ENCODE data around the gene AP1G2.

Gene AP1G2

GRCh38 chr14:23609001-23609400 is 41.4 kb upstream of the AP1G2 start:
- H3K27ac ChIP-seq (ENCODE audit: low read depth, low read length), result no peak overlapping the region
- H3K36me3 ChIP-seq (ENCODE audit: insufficient read depth, low read length), result no peaks in the 10 kb centered on the region
- H2AFZ ChIP-seq (ENCODE audit: low read length, unreplicated experiment), result no peak overlapping the region
- H3K4me1 ChIP-seq (ENCODE audit: control insufficient read depth, insufficient read depth, low read length, unreplicated experiment), result no peaks in the 10 kb centered on the region
- H3K79me2 ChIP-seq (ENCODE audit: control insufficient read depth, insufficient read depth, low read length, unreplicated experiment), result no peaks in the 10 kb centered on the region
- no peak overlapping the region for H3K4me3 ChIP-seq (ENCODE audit: low read depth, low read length)
- peaks cover 73% of the 10 kb centered on the region for H3K27me3 ChIP-seq (ENCODE audit: insufficient read depth, low read length)

GRCh38 chr14:23608454-23608853 is 40.9 kb upstream of the AP1G2 start:
- Histone ChIP-seq H3K36me3 (ENCODE audit: insufficient read depth, low read length) (no peaks in the 10 kb centered on the region), H3K4me1 (ENCODE audit: control insufficient read depth, insufficient read depth, low read length, unreplicated experiment) (no peaks in the 10 kb centered on the region), H3K27ac (ENCODE audit: low read depth, low read length) (no peak overlapping the region), H3K27me3 (ENCODE audit: insufficient read depth, low read length) (peaks cover 68% of the 10 kb centered on the region), H3K4me3 (ENCODE audit: low read depth, low read length) (no peak overlapping the region), H3K79me2 (ENCODE audit: control insufficient read depth, insufficient read depth, low read length, unreplicated experiment) (no peaks in the 10 kb centered on the region), H2AFZ (ENCODE audit: low read length, unreplicated experiment) (no peak overlapping the region)

- no peak overlapping the region for H2AFZ ChIP-seq (ENCODE audit: low read length, unreplicated experiment)
- no peak overlapping the region for H3K27ac ChIP-seq (ENCODE audit: low read depth, low read length)
- H3K4me1 ChIP-seq (ENCODE audit: control insufficient read depth, insufficient read depth, low read length, unreplicated experiment), result no peaks in the 10 kb centered on the region
- no peaks in the 10 kb centered on the region for H3K36me3 ChIP-seq (ENCODE audit: insufficient read depth, low read length)
- no peak overlapping the region for H3K4me3 ChIP-seq (ENCODE audit: low read depth, low read length)
- peaks cover 53% of the 10 kb centered on the region for H3K27me3 ChIP-seq (ENCODE audit: insufficient read depth, low read length)
- H3K79me2 ChIP-seq (ENCODE audit: control insufficient read depth, insufficient read depth, low read length, unreplicated experiment), result no peaks in the 10 kb centered on the region
Measured at GRCh38 chr14:23605931-23606585, 38.5 kb upstream of the AP1G2 start.

GRCh38 chr14:23604675-23605170 is 37.1 kb upstream of the AP1G2 start:
- no peak overlapping the region for H3K4me3 ChIP-seq (ENCODE audit: low read depth, low read length)
- no peaks in the 10 kb centered on the region for H3K36me3 ChIP-seq (ENCODE audit: insufficient read depth, low read length)
- no peaks in the 10 kb centered on the region for H3K79me2 ChIP-seq (ENCODE audit: control insufficient read depth, insufficient read depth, low read length, unreplicated experiment)
- H3K4me1 ChIP-seq (ENCODE audit: control insufficient read depth, insufficient read depth, low read length, unreplicated experiment), result no peaks in the 10 kb centered on the region
- peaks cover 44% of the 10 kb centered on the region for H3K27me3 ChIP-seq (ENCODE audit: insufficient read depth, low read length)
- H3K27ac ChIP-seq (ENCODE audit: low read depth, low read length), result no peak overlapping the region
- no peak overlapping the region for H2AFZ ChIP-seq (ENCODE audit: low read length, unreplicated experiment)

GRCh38 chr14:23604148-23604547 is 36.6 kb upstream of the AP1G2 start:
- Histone ChIP-seq H3K79me2 (ENCODE audit: control insufficient read depth, insufficient read depth, low read length, unreplicated experiment) (no peaks in the 10 kb centered on the region), H3K4me1 (ENCODE audit: control insufficient read depth, insufficient read depth, low read length, unreplicated experiment) (no peaks in the 10 kb centered on the region), H3K27ac (ENCODE audit: low read depth, low read length) (no peak overlapping the region)

GRCh38 chr14:23603103-23603502 is 35.5 kb upstream of the AP1G2 start:
- Histone ChIP-seq H3K79me2 (ENCODE audit: control insufficient read depth, insufficient read depth, low read length, unreplicated experiment) (no peaks in the 10 kb centered on the region), H3K4me3 (ENCODE audit: low read depth, low read length) (no peak overlapping the region), H3K27ac (ENCODE audit: low read depth, low read length) (no peak overlapping the region), H3K36me3 (ENCODE audit: insufficient read depth, low read length) (no peaks in the 10 kb centered on the region), H3K27me3 (ENCODE audit: insufficient read depth, low read length) (peaks cover 31% of the 10 kb centered on the region), H2AFZ (ENCODE audit: low read length, unreplicated experiment) (no peak overlapping the region), H3K4me1 (ENCODE audit: control insufficient read depth, insufficient read depth, low read length, unreplicated experiment) (no peaks in the 10 kb centered on the region)

More at GRCh38 chr14:23604148-23604547, 36.6 kb upstream of the AP1G2 start:
- Histone ChIP-seq H3K27me3 (ENCODE audit: insufficient read depth, low read length) (peaks cover 41% of the 10 kb centered on the region), H3K4me3 (ENCODE audit: low read depth, low read length) (no peak overlapping the region), H3K36me3 (ENCODE audit: insufficient read depth, low read length) (no peaks in the 10 kb centered on the region), H2AFZ (ENCODE audit: low read length, unreplicated experiment) (no peak overlapping the region)

- H2AFZ ChIP-seq (ENCODE audit: low read length, unreplicated experiment), result no peak overlapping the region
- no peaks in the 10 kb centered on the region for H3K4me1 ChIP-seq (ENCODE audit: control insufficient read depth, insufficient read depth, low read length, unreplicated experiment)
Measured at GRCh38 chr14:23602181-23603095, 34.8 kb upstream of the AP1G2 start.

GRCh38 chr14:23601845-23602180 is 34.2 kb upstream of the AP1G2 start:
- Histone ChIP-seq H3K4me1 (ENCODE audit: control insufficient read depth, insufficient read depth, low read length, unreplicated experiment) (no peaks in the 10 kb centered on the region), H3K27me3 (ENCODE audit: insufficient read depth, low read length) (peaks cover 22% of the 10 kb centered on the region; the same call in 1 of the 2 replicates), H2AFZ (ENCODE audit: low read length, unreplicated experiment) (no peak overlapping the region), H3K27ac (ENCODE audit: low read depth, low read length) (no peak overlapping the region), H3K79me2 (ENCODE audit: control insufficient read depth, insufficient read depth, low read length, unreplicated experiment) (no peaks in the 10 kb centered on the region), H3K4me3 (ENCODE audit: low read depth, low read length) (no peak overlapping the region), H3K36me3 (ENCODE audit: insufficient read depth, low read length) (no peaks in the 10 kb centered on the region)

More at GRCh38 chr14:23602181-23603095, 34.8 kb upstream of the AP1G2 start:
- no peak overlapping the region for H3K4me3 ChIP-seq (ENCODE audit: low read depth, low read length)
- no peaks in the 10 kb centered on the region for H3K36me3 ChIP-seq (ENCODE audit: insufficient read depth, low read length)
- H3K27ac ChIP-seq (ENCODE audit: low read depth, low read length), result no peak overlapping the region
- peaks cover 28% of the 10 kb centered on the region for H3K27me3 ChIP-seq (ENCODE audit: insufficient read depth, low read length)
- H3K79me2 ChIP-seq (ENCODE audit: control insufficient read depth, insufficient read depth, low read length, unreplicated experiment), result no peaks in the 10 kb centered on the region

GRCh38 chr14:23601424-23601823 is 33.8 kb upstream of the AP1G2 start:
- Histone ChIP-seq H3K36me3 (ENCODE audit: insufficient read depth, low read length) (no peaks in the 10 kb centered on the region), H3K4me3 (ENCODE audit: low read depth, low read length) (no peak overlapping the region), H3K4me1 (ENCODE audit: control insufficient read depth, insufficient read depth, low read length, unreplicated experiment) (no peaks in the 10 kb centered on the region), H3K27me3 (ENCODE audit: insufficient read depth, low read length) (peaks cover 18% of the 10 kb centered on the region; the same call in 1 of the 2 replicates), H3K79me2 (ENCODE audit: control insufficient read depth, insufficient read depth, low read length, unreplicated experiment) (no peaks in the 10 kb centered on the region), H3K27ac (ENCODE audit: low read depth, low read length) (no peak overlapping the region), H2AFZ (ENCODE audit: low read length, unreplicated experiment) (no peak overlapping the region)

GRCh38 chr14:23600806-23601205 is 33.2 kb upstream of the AP1G2 start:
- no peaks in the 10 kb centered on the region for H3K4me1 ChIP-seq (ENCODE audit: control insufficient read depth, insufficient read depth, low read length, unreplicated experiment)
- no peaks in the 10 kb centered on the region for H3K79me2 ChIP-seq (ENCODE audit: control insufficient read depth, insufficient read depth, low read length, unreplicated experiment)
- H3K36me3 ChIP-seq (ENCODE audit: insufficient read depth, low read length), result no peaks in the 10 kb centered on the region
- H3K4me3 ChIP-seq (ENCODE audit: low read depth, low read length), result no peak overlapping the region
- no peak overlapping the region for H2AFZ ChIP-seq (ENCODE audit: low read length, unreplicated experiment)
- peaks cover 12% of the 10 kb centered on the region; the same call in 1 of the 2 replicates for H3K27me3 ChIP-seq (ENCODE audit: insufficient read depth, low read length)
- no peak overlapping the region for H3K27ac ChIP-seq (ENCODE audit: low read depth, low read length)
